HCT116 (cell line): ENCODE results near the gene DLG2. TPM values are rescaled to one million over a fixed set of nuclear protein-coding genes. Genes with fewer than 3 reads are reported as not detected.
"Not testable (repeated sequence)": the region's sequence is repeated elsewhere in the genome, so short reads cannot be mapped to it uniquely, and the experiment has no call there.

Experiments used
- ATAC-seq: fragments of 200-7000 bp; cut with Tn5 transposase; 2 replicates; pipeline ENCODE4 v1.9.1; 2020; ENCODE audit warnings: mild to moderate bottlenecking, moderate library complexity
- BruUV-seq: library from RNA; stranded (reverse); fragments of 400-500 nt; replicated peaks from 2 replicates; lab custom pipeline; 2021; lab: Mats Ljungman, UMichigan
- CTCF ChIA-PET: fragments of 300-600 bp; sonication (Branson Sonifier 250); formaldehyde crosslinking; loops from one replicate; lab custom pipeline; 2021; ENCODE audit warnings: antibody characterized with exemption; lab: Charles Lee
- POLR2A ChIA-PET: fragments of 300-600, 350-600 bp; sonication (Branson Sonifier 250); formaldehyde crosslinking; loops from one replicate; lab custom pipeline; 2021; ENCODE audit warnings: antibody characterized with exemption; lab: Charles Lee
- RAD21 ChIA-PET, 2 experiments: fragments of 300-600 bp; sonication (Branson Sonifier 250); formaldehyde crosslinking; loops; one replicate each; lab custom pipeline; 2023; ENCODE audit warnings: low total read pairs in 2 of 2; ENCODE audit not compliant: uncharacterized antibody in 2 of 2, unreplicated experiment in 2 of 2, low non-redundant PET in 1 of 2; lab: Charles Lee
- DNase-seq: peaks from one replicate; pipeline ENCODE4 v3.0.0-alpha.2; 2010; ENCODE audit warnings: low read depth, low spot score
- H2AFZ ChIP-seq: fragments of 200-600 bp; shearing (Covaris generic), sonication (generic); 2 replicates; pipeline ENCODE4 v1.6.1; 2017; ENCODE audit warnings: low read depth, mixed run types, mixed read lengths, antibody characterized with exemption, low read length; ENCODE audit not compliant: poor library complexity, severe bottlenecking
- H3K27ac ChIP-seq: 2 replicates; pipeline ENCODE4 v1.5.1; 2012; ENCODE audit warnings: low read depth, low read length
- H3K27me3 ChIP-seq: fragments of 200-600 bp; sonication (generic); 2 replicates; pipeline ENCODE4 v1.6.1; 2016; ENCODE audit warnings: mixed run types, low read length, mixed read lengths; ENCODE audit not compliant: insufficient read depth
- H3K36me3 ChIP-seq, 2 experiments: fragments of 200-500 bp in 1 of 2; fragments of 200-600 bp in 1 of 2; sonication (Bioruptor generic) in 1 of 2; sonication (generic) in 1 of 2; 2 replicates each; pipeline versions ENCODE4 v1.5.1 to v1.6.1; 2014 to 2016; ENCODE audit warnings: low read length in 2 of 2, inconsistent platforms in 1 of 2, mixed read lengths in 1 of 2, mixed run types in 1 of 2; ENCODE audit not compliant: insufficient read depth in 2 of 2, control insufficient read depth in 1 of 2
- H3K4me1 ChIP-seq, 2 experiments: fragments of 200-600 bp in 1 of 2; sonication (generic) in 1 of 2; 2 replicates each; pipeline versions ENCODE4 v1.5.1 to v1.6.1; 2012 to 2017; ENCODE audit warnings: low read length in 2 of 2, inconsistent platforms in 1 of 2, mild to moderate bottlenecking in 1 of 2, mixed read lengths in 1 of 2, mixed run types in 1 of 2, moderate library complexity in 1 of 2; ENCODE audit not compliant: insufficient read depth in 2 of 2, control insufficient read depth in 1 of 2
- H3K4me2 ChIP-seq: fragments of 200-600 bp; sonication (generic); 2 replicates; pipeline ENCODE4 v1.6.1; 2017; ENCODE audit warnings: mixed run types, low read length, mixed read lengths
- H3K4me3 ChIP-seq, 2 experiments: fragments of 200-600 bp in 1 of 2; sonication (generic) in 1 of 2; replicated peaks in 1 of 2; 2 replicates each; pipeline ENCODE4 v1.5.1; 2011 to 2016; ENCODE audit warnings: low read length in 2 of 2, control low read depth in 1 of 2, low read depth in 1 of 2, mild to moderate bottlenecking in 1 of 2, mixed read lengths in 1 of 2, mixed run types in 1 of 2
- H3K79me2 ChIP-seq: fragments of 200-600 bp; sonication (generic); 2 replicates; pipeline ENCODE4 v1.6.1; 2017; ENCODE audit warnings: mild to moderate bottlenecking, mixed run types, low read length, moderate library complexity, mixed read lengths; ENCODE audit not compliant: insufficient read depth
- H3K9ac ChIP-seq: fragments of 200-600 bp; sonication (generic); 2 replicates; pipeline ENCODE4 v1.6.1; 2016; ENCODE audit warnings: low read length, mixed read lengths
- H3K9me2 ChIP-seq: fragments of 200-600 bp; sonication (generic), shearing (Covaris generic); 2 replicates; pipeline ENCODE4 v1.6.1; 2017; ENCODE audit warnings: mixed run types, mild to moderate bottlenecking, moderate library complexity; ENCODE audit not compliant: insufficient read depth
- H3K9me3 ChIP-seq, 2 experiments: fragments of 200-500 bp in 1 of 2; fragments of 200-600 bp in 1 of 2; sonication (Bioruptor generic) in 1 of 2; sonication (generic) in 1 of 2; 2 replicates each; pipeline ENCODE4 v1.6.1; 2014 to 2017; ENCODE audit warnings: low read length in 2 of 2, mixed read lengths in 2 of 2, inconsistent platforms in 1 of 2, low read depth in 1 of 2, mild to moderate bottlenecking in 1 of 2, mixed run types in 1 of 2, moderate library complexity in 1 of 2; ENCODE audit not compliant: control insufficient read depth in 1 of 2, insufficient read depth in 1 of 2
- H4K20me1 ChIP-seq: fragments of 200-600 bp; sonication (generic), shearing (Covaris generic); 2 replicates; pipeline ENCODE4 v1.6.1; 2017; ENCODE audit warnings: mixed run types, mild to moderate bottlenecking, moderate library complexity; ENCODE audit not compliant: insufficient read depth
- CEBPB ChIP-seq: IDR thresholded peaks from 2 replicates; pipeline ENCODE4 v1.6.1; 2012; ENCODE audit warnings: low read depth
- EGR1 ChIP-seq: IDR thresholded peaks from 2 replicates; pipeline ENCODE4 v1.6.1; 2012; ENCODE audit warnings: low read depth
- ELF1 ChIP-seq: IDR thresholded peaks from 2 replicates; pipeline ENCODE4 v1.6.1; 2012; ENCODE audit warnings: low read depth, borderline replicate concordance
- EZH2phosphoT487 ChIP-seq: fragments of 200-600 bp; IDR thresholded peaks from 2 replicates; pipeline ENCODE4 v1.6.1; 2018; ENCODE audit warnings: antibody characterized with exemption, borderline replicate concordance
- FOSL1 ChIP-seq: IDR thresholded peaks from 2 replicates; pipeline ENCODE4 v1.6.1; 2012; ENCODE audit warnings: low read depth
- JUND ChIP-seq: IDR thresholded peaks from 2 replicates; pipeline ENCODE4 v1.6.1; 2012
- POLR2A ChIP-seq: IDR thresholded peaks from 2 replicates; pipeline ENCODE4 v1.7.0; 2011; ENCODE audit warnings: borderline replicate concordance; ENCODE audit not compliant: insufficient read depth, insufficient read length; ENCODE audit errors: extremely low read depth
- RAD21 ChIP-seq: IDR thresholded peaks from 2 replicates; pipeline ENCODE4 v1.6.1; 2012; ENCODE audit warnings: low read depth, mild to moderate bottlenecking
- SIN3A ChIP-seq: IDR thresholded peaks from 2 replicates; pipeline ENCODE4 v1.6.1; 2012; ENCODE audit warnings: low read depth
- SRF ChIP-seq: IDR thresholded peaks from 2 replicates; pipeline ENCODE4 v1.6.1; 2012; ENCODE audit warnings: low read depth
- YY1 ChIP-seq: IDR thresholded peaks from 2 replicates; pipeline ENCODE4 v1.6.1; 2011; ENCODE audit warnings: low read length, low read depth, moderate library complexity, mild to moderate bottlenecking; ENCODE audit not compliant: insufficient replicate concordance; ENCODE audit errors: extremely low read depth
- ZNF274 ChIP-seq: fragments of 200-500 bp; sonication (Bioruptor generic); IDR thresholded peaks from 2 replicates; pipeline ENCODE4 v1.6.1; 2014; ENCODE audit warnings: mild to moderate bottlenecking, low read depth, low read length, inconsistent platforms
- intact Hi-C: fragments of 100-400 bp; cut with micrococcal nuclease; formaldehyde crosslinking; loops from 2 replicates; pipeline ENCODE4 v1.10.0; 2022
- total RNA-seq: library from RNA; stranded (reverse); gene quantifications from one replicate; pipeline ENCODE4 v1.2.1, GENCODE V29; 2021; ENCODE audit not compliant: unreplicated experiment
- TF ChIP-seq, protein P1 (sequence below): IDR thresholded peaks from 2 replicates; pipeline ENCODE4 v1.6.1; 2011; ENCODE audit warnings: mild to moderate bottlenecking, low read length, moderate library complexity; ENCODE audit not compliant: insufficient replicate concordance; ENCODE audit errors: extremely low read depth
- TF ChIP-seq, protein P2 (sequence below): IDR thresholded peaks from 2 replicates; pipeline ENCODE4 v1.6.1; 2012
- TF ChIP-seq, protein P3 (sequence below): IDR thresholded peaks from 2 replicates; pipeline ENCODE4 v1.6.1; 2012; ENCODE audit warnings: low read depth

The DLG2 gene
- total RNA-seq, 1 experiment from 2014 or later = 2.4 TPM

DNA sequence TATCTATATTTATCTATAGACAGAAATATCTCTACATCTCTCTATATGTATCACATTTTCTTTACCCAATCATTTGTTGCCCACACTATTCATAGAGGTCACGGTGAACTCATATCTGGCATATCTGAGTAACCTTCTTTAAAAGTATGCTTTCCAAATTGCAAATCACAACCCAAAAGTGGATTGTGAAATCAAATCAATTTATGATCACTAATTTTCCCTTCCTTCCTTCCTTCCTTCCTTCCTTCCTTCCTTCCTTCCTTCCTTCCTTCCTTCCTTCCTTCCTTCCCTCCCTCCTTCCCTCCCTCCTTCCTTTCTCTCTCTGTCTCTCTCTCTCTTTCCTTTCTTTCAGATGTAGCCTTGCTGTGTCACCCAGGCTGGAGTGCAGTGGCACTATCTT is 1893.0 kb downstream of the DLG2 start:
- no peaks in the 10 kb centered on the region for H3K36me3 ChIP-seq
- H3K4me2 ChIP-seq = no peak overlapping the region
- H2AFZ ChIP-seq = no peak overlapping the region
- H3K4me3 ChIP-seq = no peak overlapping the region
- POLR2A ChIA-PET = no interaction called here
- H4K20me1 ChIP-seq = no peaks in the 10 kb centered on the region; the same call in 1 of the 2 replicates
- H3K9me3 ChIP-seq = no peaks in the 10 kb centered on the region
- H3K9ac ChIP-seq = no peak overlapping the region
- DNase-seq = no peak
- no TSS peak for BruUV-seq
- ATAC-seq = no peak
- no peak overlapping the region for H3K27ac ChIP-seq
- CTCF ChIA-PET = no interaction called here
- H3K27me3 ChIP-seq = peaks cover 8% of the 10 kb centered on the region; the same call in 1 of the 2 replicates
- H3K79me2 ChIP-seq = no peaks in the 10 kb centered on the region
- RAD21 ChIA-PET = no interaction called here
- no peaks in the 10 kb centered on the region for H3K9me2 ChIP-seq
- TF ChIP-seq, protein P1, sequence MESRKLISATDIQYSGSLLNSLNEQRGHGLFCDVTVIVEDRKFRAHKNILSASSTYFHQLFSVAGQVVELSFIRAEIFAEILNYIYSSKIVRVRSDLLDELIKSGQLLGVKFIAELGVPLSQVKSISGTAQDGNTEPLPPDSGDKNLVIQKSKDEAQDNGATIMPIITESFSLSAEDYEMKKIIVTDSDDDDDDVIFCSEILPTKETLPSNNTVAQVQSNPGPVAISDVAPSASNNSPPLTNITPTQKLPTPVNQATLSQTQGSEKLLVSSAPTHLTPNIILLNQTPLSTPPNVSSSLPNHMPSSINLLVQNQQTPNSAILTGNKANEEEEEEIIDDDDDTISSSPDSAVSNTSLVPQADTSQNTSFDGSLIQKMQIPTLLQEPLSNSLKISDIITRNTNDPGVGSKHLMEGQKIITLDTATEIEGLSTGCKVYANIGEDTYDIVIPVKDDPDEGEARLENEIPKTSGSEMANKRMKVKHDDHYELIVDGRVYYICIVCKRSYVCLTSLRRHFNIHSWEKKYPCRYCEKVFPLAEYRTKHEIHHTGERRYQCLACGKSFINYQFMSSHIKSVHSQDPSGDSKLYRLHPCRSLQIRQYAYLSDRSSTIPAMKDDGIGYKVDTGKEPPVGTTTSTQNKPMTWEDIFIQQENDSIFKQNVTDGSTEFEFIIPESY = no peak
- no peak for TF ChIP-seq EGR1
- no peak for TF ChIP-seq ZNF274
- TF ChIP-seq EZH2phosphoT487 = no peak
- no peak for TF ChIP-seq ELF1
- TF ChIP-seq SIN3A = no peak
- TF ChIP-seq, protein P2, sequence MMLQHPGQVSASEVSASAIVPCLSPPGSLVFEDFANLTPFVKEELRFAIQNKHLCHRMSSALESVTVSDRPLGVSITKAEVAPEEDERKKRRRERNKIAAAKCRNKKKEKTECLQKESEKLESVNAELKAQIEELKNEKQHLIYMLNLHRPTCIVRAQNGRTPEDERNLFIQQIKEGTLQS = no peak
- no peak for TF ChIP-seq POLR2A
- TF ChIP-seq JUND = no peak
- no peak for TF ChIP-seq FOSL1
- no peak for TF ChIP-seq RAD21
- no peak for TF ChIP-seq YY1
- TF ChIP-seq, protein P3, sequence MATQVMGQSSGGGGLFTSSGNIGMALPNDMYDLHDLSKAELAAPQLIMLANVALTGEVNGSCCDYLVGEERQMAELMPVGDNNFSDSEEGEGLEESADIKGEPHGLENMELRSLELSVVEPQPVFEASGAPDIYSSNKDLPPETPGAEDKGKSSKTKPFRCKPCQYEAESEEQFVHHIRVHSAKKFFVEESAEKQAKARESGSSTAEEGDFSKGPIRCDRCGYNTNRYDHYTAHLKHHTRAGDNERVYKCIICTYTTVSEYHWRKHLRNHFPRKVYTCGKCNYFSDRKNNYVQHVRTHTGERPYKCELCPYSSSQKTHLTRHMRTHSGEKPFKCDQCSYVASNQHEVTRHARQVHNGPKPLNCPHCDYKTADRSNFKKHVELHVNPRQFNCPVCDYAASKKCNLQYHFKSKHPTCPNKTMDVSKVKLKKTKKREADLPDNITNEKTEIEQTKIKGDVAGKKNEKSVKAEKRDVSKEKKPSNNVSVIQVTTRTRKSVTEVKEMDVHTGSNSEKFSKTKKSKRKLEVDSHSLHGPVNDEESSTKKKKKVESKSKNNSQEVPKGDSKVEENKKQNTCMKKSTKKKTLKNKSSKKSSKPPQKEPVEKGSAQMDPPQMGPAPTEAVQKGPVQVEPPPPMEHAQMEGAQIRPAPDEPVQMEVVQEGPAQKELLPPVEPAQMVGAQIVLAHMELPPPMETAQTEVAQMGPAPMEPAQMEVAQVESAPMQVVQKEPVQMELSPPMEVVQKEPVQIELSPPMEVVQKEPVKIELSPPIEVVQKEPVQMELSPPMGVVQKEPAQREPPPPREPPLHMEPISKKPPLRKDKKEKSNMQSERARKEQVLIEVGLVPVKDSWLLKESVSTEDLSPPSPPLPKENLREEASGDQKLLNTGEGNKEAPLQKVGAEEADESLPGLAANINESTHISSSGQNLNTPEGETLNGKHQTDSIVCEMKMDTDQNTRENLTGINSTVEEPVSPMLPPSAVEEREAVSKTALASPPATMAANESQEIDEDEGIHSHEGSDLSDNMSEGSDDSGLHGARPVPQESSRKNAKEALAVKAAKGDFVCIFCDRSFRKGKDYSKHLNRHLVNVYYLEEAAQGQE = no peak
- TF ChIP-seq CEBPB = no peak
- no peak for TF ChIP-seq SRF
- intact Hi-C loops = no loop called here
- H3K4me1 ChIP-seq = no peaks in the 10 kb centered on the region

DNA sequence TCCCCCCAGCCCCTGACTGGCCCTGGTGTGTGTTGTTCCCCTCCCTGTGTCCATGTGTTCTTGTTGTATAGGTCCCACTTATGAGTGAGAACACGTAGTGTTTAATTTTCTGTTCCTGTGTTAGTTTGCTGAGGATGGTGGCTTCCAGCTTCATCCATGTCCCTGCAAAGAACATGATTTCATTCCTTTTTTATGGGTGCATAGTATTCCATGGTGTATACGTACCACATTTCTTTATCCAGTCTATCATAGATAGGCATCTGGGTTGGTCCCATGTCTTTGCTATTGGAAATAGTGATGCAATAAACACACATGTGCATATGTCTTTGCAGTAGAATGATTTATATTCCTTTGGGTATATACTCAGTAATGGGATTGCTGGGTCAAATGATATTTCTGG is 1895.9 kb downstream of the DLG2 start:
- DNase-seq, CTCF ChIA-PET, H4K20me1 ChIP-seq, H3K9ac ChIP-seq, H3K4me2 ChIP-seq, POLR2A ChIA-PET, H3K9me2 ChIP-seq, RAD21 ChIA-PET, BruUV-seq, H2AFZ ChIP-seq, H3K79me2 ChIP-seq, H3K36me3 ChIP-seq, ATAC-seq, H3K27ac ChIP-seq, H3K4me1 ChIP-seq, H3K9me3 ChIP-seq, intact Hi-C loops, H3K4me3 ChIP-seq: not testable (repeated sequence)
- H3K27me3 ChIP-seq = peaks cover 31% of the 10 kb centered on the region
